Kasumi-1 (cell line): ENCODE data around the gene PTP4A1.
"Not testable (repeated sequence)": the region's sequence is repeated elsewhere in the genome, so short reads cannot be mapped to it uniquely, and the experiment has no call there.

Experiments
- DNase-seq, 2 experiments: peaks; one replicate each; lab custom pipeline; 2025; lab: John Stamatoyannopoulos, UW

Gene PTP4A1

GRCh38 chr6:63572044-63572746 is at the start of gene PTP4A1, which contains the start of gene LOC128125822:
Gene PTP4A1, plus strand, starts transcription at chr6:63572480. Its CDS starts 4,401 bp downstream, at chr6:63576881.
Gene LOC128125822, plus strand, starts transcription at chr6:63572480.
- DNase-seq: peak; percentile 90 to 93

- not testable (repeated sequence) for DNase-seq
These were observed 49.4 kb upstream of the PTP4A1 start for GRCh38 chr6:63522911-63523287.

GRCh38 chr6:63523630-63524029 is 48.6 kb upstream of the PTP4A1 start:
- no peak for DNase-seq

- DNase-seq: no peak
These were observed 46.9 kb upstream of the PTP4A1 start for GRCh38 chr6:63525186-63525878.

- DNase-seq: no peak
These were observed 45.3 kb upstream of the PTP4A1 start for GRCh38 chr6:63526931-63527330.

- no peak for DNase-seq
These were observed 44.4 kb upstream of the PTP4A1 start for GRCh38 chr6:63527658-63528514.

GRCh38 chr6:63529498-63529897 is 42.8 kb upstream of the PTP4A1 start:
- DNase-seq: no peak

GRCh38 chr6:63530182-63530581 is 42.1 kb upstream of the PTP4A1 start:
- DNase-seq: no peak

GRCh38 chr6:63530991-63531390 is 41.3 kb upstream of the PTP4A1 start:
- DNase-seq: no peak

GRCh38 chr6:63533026-63533425 is 39.3 kb upstream of the PTP4A1 start:
- no peak for DNase-seq

GRCh38 chr6:63533952-63534351 is 38.3 kb upstream of the PTP4A1 start:
- no peak for DNase-seq

- DNase-seq: no peak
These were observed 34.9 kb upstream of the PTP4A1 start for GRCh38 chr6:63537201-63537958.

GRCh38 chr6:63537959-63538300 is 34.4 kb upstream of the PTP4A1 start:
- DNase-seq: no peak

- no peak for DNase-seq
These were observed 33.7 kb upstream of the PTP4A1 start for GRCh38 chr6:63538550-63538949.

- no peak for DNase-seq
These were observed 29.3 kb upstream of the PTP4A1 start for GRCh38 chr6:63543001-63543400.

GRCh38 chr6:63543982-63544381 is 28.3 kb upstream of the PTP4A1 start:
- no peak for DNase-seq

- no peak for DNase-seq
These were observed 26.0 kb upstream of the PTP4A1 start for GRCh38 chr6:63546236-63546635.

GRCh38 chr6:63546697-63547096 is 25.6 kb upstream of the PTP4A1 start:
- DNase-seq: no peak

GRCh38 chr6:63549076-63549475 is 23.2 kb upstream of the PTP4A1 start:
- DNase-seq: no peak

GRCh38 chr6:63553208-63553607 is 19.1 kb upstream of the PTP4A1 start:
- no peak for DNase-seq

GRCh38 chr6:63553900-63554299 is 18.4 kb upstream of the PTP4A1 start:
- DNase-seq: no peak

GRCh38 chr6:63554782-63555181 is 17.5 kb upstream of the PTP4A1 start:
- no peak for DNase-seq
